HG03066 (cell line): ENCODE data around the gene RHOT2.

Source experiments
- ATAC-seq: cut with Tn5 transposase; IDR thresholded peaks from one replicate; pipeline ENCODE4 v1.9.1; 2021; ENCODE audit warnings: low read depth; ENCODE audit not compliant: unreplicated experiment

RHOT2 gene

GRCh38 chr16:668519-669171, 713 bp downstream of the RHOT2 start:
- peak; percentile 14 for ATAC-seq

- no peak for ATAC-seq
These were observed 1.7 kb downstream of the RHOT2 start for GRCh38 chr16:669666-670065.

GRCh38 chr16:670485-671352, 2.8 kb downstream of the RHOT2 start:
- no peak for ATAC-seq

GRCh38 chr16:671353-672131, 3.6 kb downstream of the RHOT2 start:
- no peak for ATAC-seq

- no peak for ATAC-seq
These were observed 4.4 kb downstream of the RHOT2 start for GRCh38 chr16:672371-672770.

GRCh38 chr16:672851-673250, 4.9 kb downstream of the RHOT2 start:
- ATAC-seq = no peak

GRCh38 chr16:673399-673991, 5.6 kb downstream of the RHOT2 start:
- no peak for ATAC-seq

- ATAC-seq = no peak
These were observed 6.4 kb downstream of the RHOT2 start for GRCh38 chr16:674214-674881.

GRCh38 chr16:674968-675883, 7.3 kb downstream of the RHOT2 start, which contains the start of gene RHBDL1:
Gene RHBDL1, plus strand, starts transcription at chr16:675671. Its CDS starts 120 bp downstream, at chr16:675791.
- no peak for ATAC-seq

GRCh38 chr16:675884-676564, 8.1 kb downstream of the RHOT2 start:
- no peak for ATAC-seq

- ATAC-seq = no peak
These were observed 8.6 kb downstream of the RHOT2 start for GRCh38 chr16:676565-676902.

GRCh38 chr16:676913-677312, 9.0 kb downstream of the RHOT2 start:
- no peak for ATAC-seq

GRCh38 chr16:677316-678190, 9.6 kb downstream of the RHOT2 start:
- ATAC-seq = no peak

GRCh38 chr16:678209-678857, 10.4 kb downstream of the RHOT2 start:
- no peak for ATAC-seq

- no peak for ATAC-seq
These were observed 11.2 kb downstream of the RHOT2 start for GRCh38 chr16:678858-679813.
